IMR-90 (cell line): ENCODE measurements around the gene HS3ST5. TPM values are rescaled to one million over a fixed set of nuclear protein-coding genes. Genes with fewer than 3 reads are reported as not detected.
"Not testable (repeated sequence)": the region's sequence is repeated elsewhere in the genome, so short reads cannot be mapped to it uniquely, and the experiment has no call there.

Experiments
- ATAC-seq: fragments of 200-7000 bp; cut with Tn5 transposase; 2 replicates; pipeline ENCODE4 v1.9.1; 2020; ENCODE audit warnings: low read depth, mild to moderate bottlenecking, moderate library complexity
- BruUV-seq: library from RNA; stranded (reverse); fragments of 400-500 nt; replicated peaks from 2 replicates; lab custom pipeline; 2021; lab: Mats Ljungman, UMichigan
- CTCF ChIA-PET: fragments of 300-600 bp; formaldehyde crosslinking; extraction: SDS; loops from one replicate; lab custom pipeline; 2021; ENCODE audit warnings: antibody characterized with exemption; lab: Yijun Ruan, JAX
- POLR2A ChIA-PET: fragments of 300-600 bp; sonication (Branson Sonifier 250); formaldehyde crosslinking; loops from one replicate; lab custom pipeline; 2022; ENCODE audit warnings: antibody characterized with exemption; ENCODE audit not compliant: unreplicated experiment; lab: Charles Lee
- DNase-seq: peaks from one replicate; pipeline ENCODE4 v3.0.0; 2013
- H2AFZ ChIP-seq: replicated peaks from 2 replicates; pipeline ENCODE3; 2013; ENCODE audit warnings: low read length, mild to moderate bottlenecking; ENCODE audit not compliant: poor library complexity
- H2AK5ac ChIP-seq: 2 replicates; pipeline ENCODE4 v1.6.1; 2013; ENCODE audit warnings: low read depth, low read length, inconsistent platforms
- H2AK9ac ChIP-seq: replicated peaks from 2 replicates; pipeline ENCODE3; 2013; ENCODE audit warnings: mild to moderate bottlenecking, low read depth, low read length, moderate library complexity; ENCODE audit not compliant: poor library complexity
- H2BK120ac ChIP-seq: 2 replicates; pipeline ENCODE4 v1.6.1; 2013; ENCODE audit warnings: low read depth, low read length, inconsistent platforms
- H2BK15ac ChIP-seq: 3 replicates; pipeline ENCODE4 v1.6.1; 2013; ENCODE audit warnings: low read depth, low read length, inconsistent platforms
- H2BK20ac ChIP-seq: 2 replicates; pipeline ENCODE4 v1.6.1; 2013; ENCODE audit warnings: low read depth, mild to moderate bottlenecking, inconsistent platforms, low read length, moderate library complexity
- H2BK5ac ChIP-seq: 2 replicates; pipeline ENCODE4 v1.6.1; 2013; ENCODE audit warnings: mild to moderate bottlenecking, low read depth, low read length, inconsistent platforms; ENCODE audit not compliant: poor library complexity, severe bottlenecking
- H3K14ac ChIP-seq: replicated peaks from 2 replicates; pipeline ENCODE4 v1.6.1; 2013; ENCODE audit warnings: low read depth, low read length, inconsistent platforms
- H3K18ac ChIP-seq: 2 replicates; pipeline ENCODE4 v1.6.1; 2013; ENCODE audit warnings: low read depth, low read length, control low read depth
- H3K23ac ChIP-seq: 2 replicates; pipeline ENCODE4 v1.6.1; 2013; ENCODE audit warnings: low read depth, low read length, inconsistent platforms
- H3K27ac ChIP-seq: 2 replicates; pipeline ENCODE4 v1.5.1; 2013; ENCODE audit warnings: mild to moderate bottlenecking, control low read depth, low read length; ENCODE audit not compliant: insufficient read depth
- H3K27me3 ChIP-seq: 2 replicates; pipeline ENCODE4 v1.6.1; 2013; ENCODE audit warnings: low read length; ENCODE audit not compliant: control insufficient read depth, insufficient read depth
- H3K36me3 ChIP-seq: 2 replicates; pipeline ENCODE4 v1.6.1; 2013; ENCODE audit warnings: low read length, mixed read lengths; ENCODE audit not compliant: control insufficient read depth, insufficient read depth
- H3K4ac ChIP-seq: 2 replicates; pipeline ENCODE4 v1.6.1; 2013; ENCODE audit warnings: low read depth, low read length, inconsistent platforms
- H3K4me1 ChIP-seq: 2 replicates; pipeline ENCODE4 v1.6.1; 2013; ENCODE audit warnings: low read length, mixed read lengths; ENCODE audit not compliant: control insufficient read depth, insufficient read depth
- H3K4me2 ChIP-seq: 2 replicates; pipeline ENCODE4 v1.6.1; 2013; ENCODE audit warnings: low read depth, mild to moderate bottlenecking, control low read depth, low read length, moderate library complexity
- H3K4me3 ChIP-seq: 2 replicates; pipeline ENCODE4 v1.5.1; 2013; ENCODE audit warnings: low read depth, mild to moderate bottlenecking, control low read depth, low read length, moderate library complexity; ENCODE audit not compliant: insufficient read depth
- H3K56ac ChIP-seq: 2 replicates; pipeline ENCODE4 v1.6.1; 2013; ENCODE audit warnings: low read length, inconsistent platforms; ENCODE audit not compliant: insufficient read depth; ENCODE audit errors: extremely low read depth
- H3K79me1 ChIP-seq, 2 experiments: 2 replicates each; pipeline ENCODE4 v1.6.1; 2013; ENCODE audit warnings: low read length in 2 of 2, inconsistent platforms in 1 of 2, low read depth in 1 of 2
- H3K9ac ChIP-seq: 2 replicates; pipeline ENCODE4 v1.6.1; 2013; ENCODE audit warnings: low read depth, low read length, control low read depth
- H3K9me1 ChIP-seq: 2 replicates; pipeline ENCODE4 v1.6.1; 2013; ENCODE audit warnings: low read length, inconsistent platforms; ENCODE audit not compliant: insufficient read depth
- H3K9me3 ChIP-seq: 2 replicates; pipeline ENCODE4 v1.6.1; 2013; ENCODE audit warnings: low read length; ENCODE audit not compliant: control insufficient read depth, insufficient read depth
- H4K20me1 ChIP-seq: 2 replicates; pipeline ENCODE4 v1.6.1; 2013; ENCODE audit warnings: low read length, inconsistent platforms; ENCODE audit not compliant: insufficient read depth
- H4K5ac ChIP-seq: 2 replicates; pipeline ENCODE4 v1.6.1; 2013; ENCODE audit warnings: mild to moderate bottlenecking, low read depth, low read length, control low read depth
- H4K8ac ChIP-seq, 2 experiments: 2 replicates each; pipeline ENCODE4 v1.6.1; 2013; ENCODE audit warnings: low read depth in 2 of 2, low read length in 2 of 2, control low read depth in 1 of 2, inconsistent platforms in 1 of 2
- H4K91ac ChIP-seq: 2 replicates; pipeline ENCODE4 v1.6.1; 2013; ENCODE audit warnings: low read depth, low read length, inconsistent platforms; ENCODE audit not compliant: insufficient read depth
- MAZ ChIP-seq: IDR thresholded peaks from 2 replicates; pipeline ENCODE4 v1.6.1; 2012; ENCODE audit warnings: low read depth, mild to moderate bottlenecking, low read length, improper control_type of control experiment, moderate library complexity, borderline replicate concordance
- SMC3 ChIP-seq: fragments of 150-350 bp; IDR thresholded peaks from 2 replicates; pipeline ENCODE4 v1.6.1; 2016; ENCODE audit warnings: low read depth, mild to moderate bottlenecking, antibody characterized with exemption, low read length, moderate library complexity
- WGBS, 2 experiments: methylation state at CpG; one replicate each; pipeline versions ENCODE4 v1.1.5 to v1.1.7; 2013; ENCODE audit warnings: missing lambda C conversion rate in 2 of 2; ENCODE audit not compliant: insufficient read length in 1 of 2; ENCODE audit errors: extremely low coverage in 2 of 2; 5-methylcytosine and 5-hydroxymethylcytosine counted together
- dilution Hi-C: fragments of 300-500 bp; cut with HindIII; formaldehyde crosslinking; loops from one replicate; pipeline ENCODE4 v1.14.3; 2018; ENCODE audit warnings: low sequenced_read_pairs; ENCODE audit not compliant: unreplicated experiment
- in situ Hi-C: fragments of 300-500 bp; cut with MboI; formaldehyde crosslinking; loops from 3 replicates; pipeline ENCODE4 v1.14.3; 2019; ENCODE audit warnings: low sequenced_read_pairs, inconsistent platforms, mixed read lengths
- intact Hi-C: fragments of 100-400 bp; cut with micrococcal nuclease; formaldehyde crosslinking; loops from 2 replicates; pipeline ENCODE4 v1.10.0; 2022
- polyA plus RNA-seq, 3 experiments: library from polyadenylated mRNA; depleted of rRNA; stranded (reverse); fragments of >200 nt; gene quantifications; 2 replicates each; pipeline ENCODE4 v1.2.3, GENCODE V29; 2012; ENCODE audit warnings: low replicate concordance in 1 of 3
- total RNA-seq: library from RNA; depleted of rRNA; stranded (reverse); fragments of >200 nt; gene quantifications from 2 replicates; pipeline ENCODE4 v1.2.3, GENCODE V29; 2012

Gene HS3ST5
- total and polyA plus RNA-seq, 2 of the 4 experiments (the other 2 are of a cell fraction): not detected

DNA sequence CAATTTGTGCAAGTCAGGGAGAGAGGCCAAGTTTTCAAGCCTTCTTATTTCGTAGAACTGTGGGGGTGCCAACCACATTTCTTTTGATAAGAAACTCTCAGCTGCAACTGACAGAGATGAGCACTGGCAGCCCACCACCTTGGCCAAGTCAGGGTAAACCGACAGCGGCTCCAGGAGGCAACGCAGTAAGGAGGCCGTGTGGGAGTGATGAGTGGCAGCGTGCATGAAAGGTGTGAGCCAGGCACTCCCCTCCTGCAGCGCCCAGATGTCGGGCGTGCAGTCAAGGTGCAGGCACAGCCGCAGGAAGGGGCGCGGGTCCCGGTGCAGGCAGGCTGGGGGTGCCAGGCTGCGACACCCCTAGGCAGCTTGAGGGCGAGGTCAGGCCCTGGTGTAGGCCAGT lies 322.6 kb downstream of the HS3ST5 start:
- TF ChIP-seq MAZ (no peak), SMC3 (no peak)
- Histone ChIP-seq H3K4me1 (peaks cover 3% of the 10 kb centered on the region; the same call in 1 of the 2 replicates), H2BK120ac (no peak overlapping the region), H2BK15ac (no peak overlapping the region), H3K9ac (no peak overlapping the region), H3K9me3 (no peaks in the 10 kb centered on the region), H3K27ac (no peak overlapping the region), H4K5ac (no peak overlapping the region), H3K4me2 (no peak overlapping the region), H3K9me1 (no peaks in the 10 kb centered on the region), H4K91ac (no peak overlapping the region), H3K14ac (no peak overlapping the region), H3K79me1 (no peaks in the 10 kb centered on the region), H3K4ac (no peak overlapping the region), H2AFZ (no peak overlapping the region), H4K20me1 (no peaks in the 10 kb centered on the region), H2AK9ac (no peak overlapping the region), H2AK5ac (no peak overlapping the region), H2BK5ac (no peak overlapping the region), H3K56ac (no peak overlapping the region), H3K27me3 (no peaks in the 10 kb centered on the region), H4K8ac (no peak overlapping the region), H3K4me3 (no peak overlapping the region), H3K36me3 (no peaks in the 10 kb centered on the region), H3K18ac (no peak overlapping the region), H3K23ac (no peak overlapping the region), H2BK20ac (no peak overlapping the region)
- CTCF ChIA-PET: interaction anchor here (1.6 kb wide), 1 partner anchor 13 kb away, joined by 5 read pairs; no protein-coding TSS in a partner anchor
- in situ Hi-C loops (no loop called here), dilution Hi-C loops (no loop called here), intact Hi-C loops (no loop called here)
- 88% methylated on average over 5 of the region's 15 CpGs; no CpG with 5 or more reads in 1 of the 2 experiments for WGBS, 2 experiments
- ATAC-seq: no peak
- POLR2A ChIA-PET: no interaction called here
- DNase-seq: no peak
- BruUV-seq: no TSS peak

DNA sequence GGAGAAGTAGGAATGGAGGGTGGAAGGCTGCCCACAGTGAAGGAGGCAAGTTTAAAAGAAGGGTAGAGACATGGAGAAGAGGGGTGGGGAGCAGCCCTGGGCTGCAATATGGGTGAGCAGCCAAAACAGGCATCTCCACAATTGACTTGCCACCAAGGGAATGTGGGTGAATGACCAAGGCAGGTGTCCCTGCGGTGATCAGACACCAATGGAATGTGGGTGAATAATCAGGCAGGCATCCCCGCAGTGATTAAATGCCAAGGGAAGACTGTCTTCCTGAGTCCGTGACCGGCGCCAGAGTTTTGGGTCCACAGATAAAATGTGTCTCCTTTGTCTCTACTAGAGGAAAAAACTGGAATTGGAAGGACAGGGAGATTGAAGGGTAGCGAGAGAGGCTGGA lies 325.7 kb downstream of the HS3ST5 start:
- DNase-seq, H4K8ac ChIP-seq, H3K36me3 ChIP-seq, H2BK5ac ChIP-seq, H3K4me3 ChIP-seq, H3K18ac ChIP-seq, H3K4me2 ChIP-seq, H3K9ac ChIP-seq, H4K20me1 ChIP-seq, H2BK20ac ChIP-seq, H3K56ac ChIP-seq, H3K9me3 ChIP-seq, H3K79me1 ChIP-seq, H3K4ac ChIP-seq, H3K9me1 ChIP-seq, ATAC-seq, H2BK15ac ChIP-seq, dilution Hi-C loops, CTCF ChIA-PET, H4K91ac ChIP-seq, BruUV-seq, in situ Hi-C loops, H2BK120ac ChIP-seq, H2AFZ ChIP-seq, H3K14ac ChIP-seq, POLR2A ChIA-PET, H3K23ac ChIP-seq, intact Hi-C loops, H2AK5ac ChIP-seq, H3K27me3 ChIP-seq, H2AK9ac ChIP-seq, H4K5ac ChIP-seq, H3K27ac ChIP-seq, H3K4me1 ChIP-seq: not testable (repeated sequence)
- WGBS, 2 experiments: 80% methylated on average over 2 of the region's 6 CpGs; no CpG with 5 or more reads in 1 of the 2 experiments
